Activated naive CD8-positive, alpha-beta T cell treated with anti-CD3 and anti-CD28 coated beads, Interleukin-2, amount 50 U/mL, for 24 hours (primary cell): ENCODE data around the gene DAP.
A peak's percentile ranks its signal among the peaks of the same experiment; 100 is the strongest.

Experiments
- ATAC-seq: fragments of 150-1000 bp; cut with Tn5 transposase; one replicate; pipeline ENCODE4 v1.10.0; 2021
- DNase-seq: peaks from one replicate; pipeline ENCODE4 v3.0.0; 2021
- H3K27ac Mint-ChIP-seq: one replicate; pipeline ENCODE4 v1.8.0; 2021; ENCODE audit warnings: mild to moderate bottlenecking, mixed read lengths
- H3K27me3 Mint-ChIP-seq: one replicate; pipeline ENCODE4 v1.8.0; 2021; ENCODE audit warnings: mixed read lengths
- H3K36me3 Mint-ChIP-seq: one replicate; pipeline ENCODE4 v1.8.0; 2021; ENCODE audit warnings: low read depth, mixed read lengths
- H3K4me1 Mint-ChIP-seq: one replicate; pipeline ENCODE4 v1.8.0; 2021; ENCODE audit warnings: mixed read lengths
- H3K4me3 Mint-ChIP-seq: one replicate; pipeline ENCODE4 v1.8.0; 2021; ENCODE audit warnings: mild to moderate bottlenecking, moderate library complexity, mixed read lengths
- H3K9me3 Mint-ChIP-seq: one replicate; pipeline ENCODE4 v1.8.0; 2021; ENCODE audit warnings: mixed read lengths

Gene DAP

DNA sequence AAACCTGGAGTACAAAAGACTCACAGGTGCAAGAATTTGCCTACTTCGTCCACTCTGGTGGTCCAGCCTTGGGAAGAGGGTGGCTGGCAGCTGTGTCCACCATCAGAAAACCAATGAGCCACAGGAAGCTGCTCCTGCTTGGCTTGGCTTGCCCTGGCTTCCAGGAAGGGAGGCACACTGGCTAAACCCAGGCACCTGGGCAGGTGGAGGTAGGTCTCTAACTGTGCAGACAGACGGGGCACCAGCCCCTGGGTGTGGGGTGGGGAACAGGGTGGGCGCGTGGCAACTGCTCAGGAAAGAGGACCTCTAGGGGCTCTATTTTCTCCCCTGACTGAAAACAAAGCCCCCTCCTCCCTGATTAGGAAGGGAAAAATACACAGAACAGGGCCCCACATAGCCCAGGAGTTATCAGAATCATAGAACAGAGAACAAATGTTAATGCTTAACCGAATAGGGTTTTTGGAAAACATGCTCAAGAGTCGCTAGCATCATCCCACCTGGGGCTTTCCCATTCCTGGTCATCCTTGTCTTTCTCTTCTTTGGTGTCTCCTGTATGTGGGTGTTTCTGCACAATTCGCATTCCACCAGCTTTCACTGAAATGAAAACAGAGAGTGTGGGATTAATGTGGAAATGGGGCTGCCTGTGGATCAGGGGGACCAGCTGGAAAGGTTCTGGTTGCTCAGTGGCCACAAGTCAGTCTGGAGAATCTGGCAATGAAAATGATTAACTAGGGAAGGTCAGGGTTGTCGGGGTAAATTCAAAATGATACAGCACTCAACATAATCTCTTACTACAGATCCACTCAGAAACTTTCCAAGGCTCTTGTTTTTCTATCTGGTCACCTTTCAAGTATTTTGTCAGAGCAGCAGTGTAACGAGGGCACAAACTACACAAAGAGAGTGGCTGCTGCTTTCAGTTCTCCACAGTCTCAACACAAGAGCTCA is 13.1 kb downstream of the DAP start:
- ATAC-seq (no peak), DNase-seq (no peak)
- Mint-ChIP-seq H3K4me1 (peaks cover 4% of the 10 kb centered on the region), H3K4me3 (no peak overlapping the region), H3K36me3 (peaks cover 33% of the 10 kb centered on the region), H3K9me3 (no peaks in the 10 kb centered on the region), H3K27me3 (no peaks in the 10 kb centered on the region), H3K27ac (no peak overlapping the region)

DNA sequence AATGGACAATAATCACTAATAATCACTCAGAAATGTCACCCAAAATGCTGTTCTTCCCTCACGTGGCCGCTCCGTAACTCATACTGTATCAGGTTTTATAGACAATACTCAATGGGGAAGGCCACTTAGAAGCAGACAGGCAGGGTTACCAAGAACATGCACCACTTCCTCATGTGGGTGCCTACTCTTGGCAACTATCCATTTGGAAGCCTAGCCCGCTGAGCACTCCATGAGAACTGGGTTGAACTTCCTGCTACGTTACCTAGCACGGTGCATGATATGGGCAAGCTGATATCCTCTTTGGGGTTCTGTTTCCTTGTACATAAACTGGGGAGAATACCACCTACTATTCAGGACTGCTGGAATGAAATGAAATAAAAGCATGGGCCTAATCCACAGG is 14.3 kb downstream of the DAP start:
- peaks cover 4% of the 10 kb centered on the region for H3K4me1 Mint-ChIP-seq
- no peak for ATAC-seq
- no peak for DNase-seq
- H3K36me3 Mint-ChIP-seq: peaks cover 40% of the 10 kb centered on the region
- no peak overlapping the region for H3K4me3 Mint-ChIP-seq
- H3K27me3 Mint-ChIP-seq: no peaks in the 10 kb centered on the region
- H3K9me3 Mint-ChIP-seq: no peaks in the 10 kb centered on the region
- no peak overlapping the region for H3K27ac Mint-ChIP-seq

DNA sequence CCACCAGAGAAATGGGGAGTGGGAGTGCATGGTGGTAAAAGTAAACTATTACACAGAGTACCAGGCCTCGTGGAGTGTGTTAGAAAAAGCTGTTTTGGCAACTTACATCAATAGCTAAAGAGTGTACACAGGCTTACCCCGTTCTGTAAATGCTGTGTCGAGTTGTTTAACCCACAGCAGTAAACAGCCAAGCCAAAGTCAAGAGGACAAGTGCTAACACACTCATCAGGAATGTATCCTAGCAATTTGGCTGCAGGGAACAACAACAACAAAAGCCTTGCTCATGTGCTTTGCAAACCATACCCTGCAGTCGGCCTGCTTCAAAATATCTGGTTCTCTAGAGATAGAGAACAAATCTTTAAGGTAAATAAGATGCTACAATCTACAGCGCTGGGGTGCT is 15.9 kb downstream of the DAP start:
- Mint-ChIP-seq H3K4me3 (no peak overlapping the region), H3K36me3 (peaks cover 56% of the 10 kb centered on the region), H3K4me1 (peaks cover 4% of the 10 kb centered on the region), H3K9me3 (peaks cover 4% of the 10 kb centered on the region), H3K27me3 (no peaks in the 10 kb centered on the region), H3K27ac (no peak overlapping the region)
- DNase-seq: no peak
- no peak for ATAC-seq

DNA sequence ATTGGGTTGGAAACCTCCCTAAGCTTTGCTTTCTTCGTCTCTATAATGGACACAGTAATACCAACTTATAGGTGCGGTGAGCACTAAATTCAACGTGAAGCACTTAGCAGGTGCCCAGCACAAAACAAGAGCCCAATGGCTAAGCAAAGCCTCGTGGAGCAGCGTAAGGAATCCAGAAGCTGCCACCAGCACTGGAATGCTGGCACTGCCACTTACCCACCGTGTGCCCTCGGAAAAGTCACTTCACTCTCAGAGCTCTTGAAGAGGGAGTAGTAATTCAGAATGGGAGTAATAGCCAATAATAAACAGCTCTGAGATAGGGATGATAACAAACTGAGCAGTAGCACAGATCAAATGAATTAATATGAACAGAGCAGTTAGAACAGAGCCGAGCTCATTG is 16.4 kb downstream of the DAP start:
- Mint-ChIP-seq H3K36me3 (peaks cover 60% of the 10 kb centered on the region), H3K27ac (no peak overlapping the region), H3K4me3 (no peak overlapping the region), H3K4me1 (peaks cover 4% of the 10 kb centered on the region), H3K9me3 (peaks cover 7% of the 10 kb centered on the region), H3K27me3 (no peaks in the 10 kb centered on the region)
- ATAC-seq (no peak), DNase-seq (no peak)

DNA sequence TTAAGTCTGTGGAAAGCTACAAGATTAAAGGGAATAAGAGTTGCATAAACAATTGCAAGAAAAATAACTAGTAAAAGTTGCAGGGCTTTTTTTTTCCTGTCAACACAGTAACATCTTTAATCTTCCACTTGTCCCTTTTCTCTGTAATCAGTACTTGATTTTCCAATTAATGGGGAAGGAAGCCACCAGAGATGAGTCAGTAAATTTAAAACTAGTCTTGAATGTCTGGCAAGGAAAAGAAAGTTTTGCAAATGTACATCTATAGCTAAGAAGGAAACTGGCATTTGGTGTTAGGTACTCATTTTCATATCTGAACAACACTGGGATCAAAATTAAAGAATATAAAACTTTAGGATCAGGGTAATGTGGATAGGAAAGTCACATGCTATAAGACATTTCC is 17.1 kb downstream of the DAP start:
- H3K27me3 Mint-ChIP-seq: no peaks in the 10 kb centered on the region
- H3K4me1 Mint-ChIP-seq: peaks cover 4% of the 10 kb centered on the region
- ATAC-seq (no peak), DNase-seq (no peak)
- peaks cover 7% of the 10 kb centered on the region for H3K9me3 Mint-ChIP-seq
- no peak overlapping the region for H3K27ac Mint-ChIP-seq
- H3K36me3 Mint-ChIP-seq: peaks cover 67% of the 10 kb centered on the region
- H3K4me3 Mint-ChIP-seq: no peak overlapping the region

DNA sequence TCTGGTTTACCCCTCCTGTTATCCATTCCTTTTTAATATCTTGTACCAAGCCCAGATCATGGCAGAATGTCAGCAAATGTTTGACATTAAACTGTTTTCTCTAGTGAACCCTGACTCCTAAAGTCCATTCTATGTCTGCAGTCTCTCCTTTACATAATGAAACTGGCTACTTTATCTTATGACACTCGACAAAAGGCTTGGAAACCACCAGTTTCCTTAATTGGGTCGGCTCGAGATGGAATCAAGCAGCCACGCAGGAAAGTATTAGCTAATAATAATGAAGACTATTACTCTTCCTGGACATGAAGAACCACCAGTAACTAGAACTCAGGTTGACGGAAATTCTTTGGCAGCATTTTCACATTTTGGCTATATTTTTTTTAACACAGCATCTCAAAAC is 17.5 kb downstream of the DAP start:
- H3K4me3 Mint-ChIP-seq: no peak overlapping the region
- H3K27ac Mint-ChIP-seq: no peak overlapping the region
- H3K36me3 Mint-ChIP-seq: peaks cover 70% of the 10 kb centered on the region
- H3K4me1 Mint-ChIP-seq: peaks cover 4% of the 10 kb centered on the region
- no peaks in the 10 kb centered on the region for H3K27me3 Mint-ChIP-seq
- ATAC-seq (no peak), DNase-seq (no peak)
- H3K9me3 Mint-ChIP-seq: peaks cover 7% of the 10 kb centered on the region

DNA sequence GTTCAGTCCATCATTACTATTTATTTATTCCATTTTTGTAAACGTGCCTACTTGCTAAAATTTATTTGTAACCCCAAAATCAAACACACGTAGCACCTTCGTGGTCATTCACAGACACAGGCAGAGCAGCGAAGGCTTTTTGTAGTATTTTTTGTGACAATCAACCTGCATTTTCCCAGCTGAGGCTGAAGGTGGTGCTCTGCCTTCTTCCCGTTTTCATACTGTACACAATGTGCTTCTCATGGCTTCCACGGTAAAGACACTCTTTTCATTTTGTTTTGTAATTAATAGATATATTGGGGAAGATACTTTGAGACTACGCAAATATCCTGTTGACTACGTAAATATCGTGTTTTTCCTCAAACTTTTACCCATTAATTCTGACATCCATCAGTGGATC is 19.4 kb downstream of the DAP start:
- ATAC-seq: no peak
- H3K9me3 Mint-ChIP-seq: peaks cover 7% of the 10 kb centered on the region
- no peak for DNase-seq
- H3K4me1 Mint-ChIP-seq: peaks cover 2% of the 10 kb centered on the region
- peaks cover 70% of the 10 kb centered on the region for H3K36me3 Mint-ChIP-seq
- H3K27me3 Mint-ChIP-seq: no peaks in the 10 kb centered on the region
- H3K4me3 Mint-ChIP-seq: no peak overlapping the region
- no peak overlapping the region for H3K27ac Mint-ChIP-seq

GRCh38 chr5:10740384-10740783 is 20.6 kb downstream of the DAP start:
- H3K36me3 Mint-ChIP-seq: peaks cover 61% of the 10 kb centered on the region
- ATAC-seq (no peak), DNase-seq (no peak)
- peaks cover 7% of the 10 kb centered on the region for H3K4me1 Mint-ChIP-seq
- peaks cover 7% of the 10 kb centered on the region for H3K9me3 Mint-ChIP-seq
- no peak overlapping the region for H3K4me3 Mint-ChIP-seq
- H3K27me3 Mint-ChIP-seq: no peaks in the 10 kb centered on the region
- no peak overlapping the region for H3K27ac Mint-ChIP-seq

DNA sequence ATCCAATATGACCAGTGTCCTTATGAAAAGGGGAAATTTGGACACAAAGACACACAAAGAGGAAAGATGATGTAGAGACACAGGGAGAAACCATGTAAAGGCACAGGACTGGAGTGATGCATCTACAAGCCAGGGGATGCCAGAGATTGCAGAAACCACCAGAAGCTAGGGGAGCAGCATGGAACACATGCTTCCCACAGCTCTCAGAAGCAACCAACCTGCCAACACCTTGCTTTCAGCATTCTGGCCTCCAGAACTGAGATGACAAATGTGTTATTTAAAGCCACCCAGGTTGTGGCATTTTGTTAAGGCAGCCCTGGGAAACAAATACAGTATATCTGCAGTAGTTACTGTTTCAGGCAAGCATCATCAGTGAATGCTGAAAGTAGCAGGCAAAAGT is 23.2 kb downstream of the DAP start:
- ATAC-seq: no peak
- Mint-ChIP-seq H3K36me3 (peaks cover 43% of the 10 kb centered on the region), H3K27me3 (no peaks in the 10 kb centered on the region), H3K4me3 (no peak overlapping the region), H3K9me3 (peaks cover 7% of the 10 kb centered on the region), H3K27ac (no peak overlapping the region), H3K4me1 (peaks cover 11% of the 10 kb centered on the region)
- DNase-seq: no peak

GRCh38 chr5:10736808-10737207 is 24.2 kb downstream of the DAP start:
- Mint-ChIP-seq H3K9me3 (peaks cover 7% of the 10 kb centered on the region), H3K27me3 (no peaks in the 10 kb centered on the region), H3K27ac (no peak overlapping the region), H3K4me1 (peaks cover 13% of the 10 kb centered on the region), H3K36me3 (peaks cover 41% of the 10 kb centered on the region), H3K4me3 (no peak overlapping the region)
- DNase-seq: no peak
- no peak for ATAC-seq

DNA sequence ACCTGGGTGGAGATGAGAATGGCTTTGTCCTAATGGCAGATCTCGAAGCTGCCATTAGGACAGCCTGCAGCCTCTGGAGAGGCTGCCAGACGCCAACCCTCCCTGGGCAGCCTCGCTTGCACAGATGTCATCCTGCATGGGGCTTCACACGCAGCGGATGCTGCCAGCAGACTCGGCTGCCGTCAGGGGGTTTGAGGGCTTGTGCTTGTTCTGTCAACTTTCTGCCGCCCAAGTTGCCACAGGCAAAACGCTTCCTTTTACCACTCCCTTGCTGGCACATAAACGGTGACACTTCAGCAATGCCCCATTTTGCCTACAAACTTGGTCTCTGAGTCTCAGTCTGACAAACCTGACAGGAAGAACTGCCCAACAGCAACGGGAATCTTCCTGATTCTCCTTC is 24.7 kb downstream of the DAP start:
- Mint-ChIP-seq H3K27ac (no peak overlapping the region), H3K4me3 (no peak overlapping the region), H3K4me1 (peaks cover 13% of the 10 kb centered on the region), H3K27me3 (no peaks in the 10 kb centered on the region), H3K36me3 (peaks cover 36% of the 10 kb centered on the region), H3K9me3 (peaks cover 7% of the 10 kb centered on the region)
- ATAC-seq: no peak
- no peak for DNase-seq

- Mint-ChIP-seq H3K36me3 (peaks cover 30% of the 10 kb centered on the region), H3K4me3 (no peak overlapping the region), H3K4me1 (peaks cover 13% of the 10 kb centered on the region), H3K27me3 (no peaks in the 10 kb centered on the region), H3K9me3 (peaks cover 7% of the 10 kb centered on the region), H3K27ac (no peak overlapping the region)
- DNase-seq (no peak), ATAC-seq (peak; percentile 59)
Measured at GRCh38 chr5:10735569-10736276, 25.3 kb downstream of the DAP start.

GRCh38 chr5:10734832-10735523 is 26.1 kb downstream of the DAP start:
- Mint-ChIP-seq H3K27me3 (no peaks in the 10 kb centered on the region), H3K9me3 (peaks cover 2% of the 10 kb centered on the region), H3K36me3 (peaks cover 22% of the 10 kb centered on the region), H3K27ac (no peak overlapping the region), H3K4me1 (peaks cover 13% of the 10 kb centered on the region), H3K4me3 (no peak overlapping the region)
- ATAC-seq (no peak), DNase-seq (no peak)

DNA sequence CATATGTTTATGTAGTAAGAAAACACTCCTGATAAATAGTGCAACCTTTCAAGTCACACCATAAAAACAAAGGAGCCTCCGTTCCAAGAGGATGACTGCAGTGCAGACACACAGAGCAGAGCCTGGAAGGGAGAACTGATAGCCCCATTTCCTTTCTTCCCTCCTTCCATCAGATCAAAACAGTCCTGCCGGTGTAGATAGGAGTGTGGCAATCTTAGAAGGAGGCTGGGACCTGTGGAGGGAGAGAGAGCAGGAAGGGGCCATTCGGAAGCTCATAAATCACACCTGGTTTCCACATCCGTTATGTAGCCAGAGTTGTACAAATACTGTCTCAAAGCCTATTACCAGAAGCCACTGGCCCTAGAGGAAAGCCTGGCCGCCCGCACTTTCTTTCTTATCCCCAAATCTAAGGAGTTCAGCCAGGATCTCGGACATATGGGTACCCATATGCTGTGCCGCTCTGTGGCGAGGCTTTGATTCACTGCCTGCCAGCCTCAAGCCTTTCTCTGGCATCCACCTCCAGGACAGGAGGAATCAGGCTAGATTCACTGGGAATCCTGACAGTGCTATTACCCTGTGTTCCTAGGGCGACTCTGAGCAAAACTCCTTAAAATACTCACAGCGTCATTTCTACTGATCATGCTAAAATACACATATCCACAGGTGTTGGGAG is 26.9 kb downstream of the DAP start:
- ATAC-seq: no peak
- Mint-ChIP-seq H3K36me3 (peaks cover 14% of the 10 kb centered on the region), H3K4me1 (peaks cover 13% of the 10 kb centered on the region), H3K4me3 (no peak overlapping the region), H3K27me3 (no peaks in the 10 kb centered on the region), H3K27ac (no peak overlapping the region), H3K9me3 (no peaks in the 10 kb centered on the region)
- no peak for DNase-seq
